Sigmoid colon (tissue), 7 donors: ENCODE measurements around the gene MPV17L2. TPM values are rescaled to one million over a fixed set of nuclear protein-coding genes. Genes with fewer than 3 reads are reported as not detected.

Experiments
- DNase-seq: peaks from one replicate; pipeline ENCODE4 v3.0.0-alpha.2; 2019
- H3K27ac ChIP-seq, 4 donors: fragments of 200-600 bp; sonication (generic); one replicate each; pipeline ENCODE4 v1.5.1; 2016 to 2019; ENCODE audit warnings: mild to moderate bottlenecking in 1 of 4
- H3K27me3 ChIP-seq, 3 donors: fragments of 200-600 bp; sonication (generic); one replicate each; pipeline ENCODE4 v1.5.1; 2019; ENCODE audit warnings: mild to moderate bottlenecking in 1 of 3
- H3K36me3 ChIP-seq, 4 donors: fragments of 200-600 bp; sonication (generic); one replicate each; pipeline ENCODE4 v1.5.1; 2016 to 2019
- H3K4me1 ChIP-seq, 4 donors: fragments of 200-600 bp; sonication (generic); one replicate each; pipeline ENCODE4 v1.5.1; 2017 to 2019
- H3K4me3 ChIP-seq, 4 donors: fragments of 200-600 bp; sonication (generic); one replicate each; pipeline ENCODE4 v1.5.1; 2017 to 2019; ENCODE audit warnings: mild to moderate bottlenecking in 2 of 4, moderate library complexity in 1 of 4
- H3K9me3 ChIP-seq, 4 donors: fragments of 200-600 bp in 3 of 4; sonication (generic) in 3 of 4; one replicate each; pipeline versions ENCODE4 v1.5.1 to v1.6.1; 2013 to 2019
- EP300 ChIP-seq, 4 donors: sonication (generic); formaldehyde crosslinking; IDR thresholded peaks; one replicate each; pipeline ENCODE4 v1.6.1; 2017; ENCODE audit warnings: antibody characterized with exemption in 4 of 4
- POLR2A ChIP-seq, 2 donors: fragments of 450-650 bp; IDR thresholded peaks; one replicate each; pipeline ENCODE4 v1.6.1; 2016; ENCODE audit warnings: antibody characterized with exemption in 2 of 2, mild to moderate bottlenecking in 2 of 2, moderate library complexity in 2 of 2
- POLR2AphosphoS5 ChIP-seq, 4 donors: sonication (generic); formaldehyde crosslinking; IDR thresholded peaks; one replicate each; pipeline ENCODE4 v1.6.1; 2017; ENCODE audit warnings: antibody characterized with exemption in 4 of 4
- WGBS, 2 donors: extraction: QIAGEN DNeasy Blood & Tissue Kit; methylation state at CpG; one replicate each; pipeline ENCODE4 v1.1.7; 2013; 5-methylcytosine and 5-hydroxymethylcytosine counted together
- intact Hi-C: fragments of 100-400 bp; cut with DNase I; formaldehyde crosslinking; loops from one replicate; pipeline ENCODE4 v1.15.1; 2023
- polyA plus RNA-seq, 3 donors: library from polyadenylated mRNA; stranded (reverse); fragments of 200-250 nt; gene quantifications; one replicate each; pipeline ENCODE4 v1.2.3, GENCODE V29; 2013
- total RNA-seq, 4 donors: library from RNA; depleted of rRNA; stranded (reverse); fragments of >200 nt; gene quantifications; one replicate each; pipeline ENCODE4 v1.1.0, GENCODE V29; 2016
- TF ChIP-seq, protein P1 (sequence below), 4 experiments: fragments of 450-650 bp in 3 of 4; fragments of 200-600 bp in 1 of 4; IDR thresholded peaks; one replicate each; pipeline ENCODE4 v1.5.1; 2016 to 2019; ENCODE audit warnings: antibody characterized with exemption in 4 of 4, mild to moderate bottlenecking in 3 of 4, moderate library complexity in 2 of 4
- donor health status: healthy with polysubstance abuse.
- donor health status: Bipolar disorder and iron deficiency.
- donor health status: healthy.

Gene MPV17L2
- total and polyA plus RNA-seq, 7 donors: 9.0 to 37.3 (median 18.9) TPM

GRCh38 chr19:18173572-18174288 lies 19.3 kb upstream of the MPV17L2 start, which contains the start of gene IFI30:
IFI30 (plus strand) TSS chr19:18173813; CDS start chr19:18173842, 29 bp downstream.
- Histone ChIP-seq H3K36me3 (peaks cover 0 to 12% (median 4%) of the 10 kb centered on the region in 4 donors), H3K9me3 (no peaks in the 10 kb centered on the region), H3K4me3 (peak within 1 kb of the TSS; percentile 49 to 80 (median 66)), H3K27ac (peak within 1 kb of the TSS; percentile 48 to 75 (median 58)), H3K27me3 (no peaks in the 10 kb centered on the region), H3K4me1 (peaks cover 0 to 20% (median 13%) of the 10 kb centered on the region in 4 donors)
- DNase-seq: peak; percentile 90
- intact Hi-C loops: no loop called here
- 0 to 1% methylated on average over 47 of the region's 47 CpGs for WGBS, 2 donors
- TF ChIP-seq POLR2A (IDR thresholded peaks at IDR 0.05): peak in 1 of 2 donors; percentile 46
- TF ChIP-seq, protein P1, sequence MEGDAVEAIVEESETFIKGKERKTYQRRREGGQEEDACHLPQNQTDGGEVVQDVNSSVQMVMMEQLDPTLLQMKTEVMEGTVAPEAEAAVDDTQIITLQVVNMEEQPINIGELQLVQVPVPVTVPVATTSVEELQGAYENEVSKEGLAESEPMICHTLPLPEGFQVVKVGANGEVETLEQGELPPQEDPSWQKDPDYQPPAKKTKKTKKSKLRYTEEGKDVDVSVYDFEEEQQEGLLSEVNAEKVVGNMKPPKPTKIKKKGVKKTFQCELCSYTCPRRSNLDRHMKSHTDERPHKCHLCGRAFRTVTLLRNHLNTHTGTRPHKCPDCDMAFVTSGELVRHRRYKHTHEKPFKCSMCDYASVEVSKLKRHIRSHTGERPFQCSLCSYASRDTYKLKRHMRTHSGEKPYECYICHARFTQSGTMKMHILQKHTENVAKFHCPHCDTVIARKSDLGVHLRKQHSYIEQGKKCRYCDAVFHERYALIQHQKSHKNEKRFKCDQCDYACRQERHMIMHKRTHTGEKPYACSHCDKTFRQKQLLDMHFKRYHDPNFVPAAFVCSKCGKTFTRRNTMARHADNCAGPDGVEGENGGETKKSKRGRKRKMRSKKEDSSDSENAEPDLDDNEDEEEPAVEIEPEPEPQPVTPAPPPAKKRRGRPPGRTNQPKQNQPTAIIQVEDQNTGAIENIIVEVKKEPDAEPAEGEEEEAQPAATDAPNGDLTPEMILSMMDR (IDR thresholded peaks at IDR 0.05): no peak
- peak in 3 of 4 donors; percentile 40 to 75 (median 61) for TF ChIP-seq POLR2AphosphoS5 (IDR thresholded peaks at IDR 0.05)
- peak in 1 of 4 donors; percentile 32 for TF ChIP-seq EP300 (IDR thresholded peaks at IDR 0.05)

DNA sequence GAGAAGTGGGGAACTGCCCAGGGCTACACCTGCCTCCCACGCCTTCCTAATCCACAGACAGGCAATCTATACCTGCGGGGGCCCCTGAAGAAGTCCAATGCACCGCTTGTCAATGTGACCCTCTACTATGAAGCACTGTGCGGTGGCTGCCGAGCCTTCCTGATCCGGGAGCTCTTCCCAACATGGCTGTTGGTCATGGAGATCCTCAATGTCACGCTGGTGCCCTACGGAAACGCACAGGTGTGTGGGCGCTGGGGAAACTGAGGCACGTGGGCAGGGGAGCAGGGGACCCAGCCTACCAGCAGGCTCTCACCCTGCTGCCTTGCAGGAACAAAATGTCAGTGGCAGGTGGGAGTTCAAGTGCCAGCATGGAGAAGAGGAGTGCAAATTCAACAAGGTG lies 18.0 kb upstream of the MPV17L2 start:
- TF ChIP-seq POLR2A (IDR thresholded peaks at IDR 0.05): no peak

DNA sequence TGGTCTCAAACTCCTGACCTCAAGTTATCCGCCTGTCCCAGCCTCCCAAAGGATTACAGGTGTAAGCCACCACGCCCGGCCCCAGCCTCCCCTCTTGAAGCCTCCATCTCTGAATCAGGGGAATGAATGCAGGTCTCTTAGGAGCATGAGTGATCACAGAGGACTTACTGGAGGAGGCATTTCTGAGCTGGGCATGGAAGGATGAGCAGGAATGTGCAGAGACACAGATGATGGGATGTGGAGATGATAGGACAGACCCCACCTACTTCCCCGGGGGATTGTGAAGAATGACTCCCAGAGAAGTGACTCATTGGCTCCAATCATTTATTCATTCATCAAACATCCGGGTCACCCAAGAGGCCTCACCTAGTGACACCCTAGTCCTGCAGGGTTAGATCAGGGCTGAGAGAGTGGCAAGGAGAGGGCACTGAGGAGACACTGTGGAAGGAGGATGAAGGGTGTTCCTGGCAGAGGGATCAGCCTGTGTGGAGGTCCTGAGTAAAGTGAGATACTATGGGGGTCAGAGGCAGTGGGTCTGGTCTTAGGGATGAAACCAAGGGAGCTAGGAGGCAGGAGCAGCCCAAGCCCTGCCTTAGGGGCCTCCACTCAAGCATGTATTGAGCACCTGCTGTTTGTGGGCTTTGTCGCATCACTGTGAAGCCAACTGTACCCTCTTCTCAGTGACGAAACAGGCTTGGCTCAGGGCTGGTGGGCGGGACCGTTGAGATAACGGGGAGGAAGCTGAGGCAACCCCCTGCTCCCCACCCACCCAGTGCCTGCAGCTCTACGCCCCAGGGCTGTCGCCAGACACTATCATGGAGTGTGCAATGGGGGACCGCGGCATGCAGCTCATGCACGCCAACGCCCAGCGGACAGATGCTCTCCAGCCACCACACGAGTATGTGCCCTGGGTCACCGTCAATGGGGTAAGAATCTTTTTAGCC lies 16.4 kb upstream of the MPV17L2 start:
- peaks cover 0 to 20% (median 13%) of the 10 kb centered on the region in 4 donors for H3K4me1 ChIP-seq
- H3K27ac ChIP-seq: no peak overlapping the region
- no peaks in the 10 kb centered on the region for H3K27me3 ChIP-seq
- 85 to 89% methylated on average over 19 of the region's 19 CpGs for WGBS, 2 donors
- TF ChIP-seq, protein P1 (IDR thresholded peaks at IDR 0.05): no peak
- no peak for TF ChIP-seq EP300 (IDR thresholded peaks at IDR 0.05)
- TF ChIP-seq POLR2AphosphoS5 (IDR thresholded peaks at IDR 0.05): no peak
- no peak for TF ChIP-seq POLR2A (IDR thresholded peaks at IDR 0.05)
- no peak for DNase-seq
- no peak overlapping the region for H3K4me3 ChIP-seq
- intact Hi-C loops: no loop called here
- no peaks in the 10 kb centered on the region for H3K9me3 ChIP-seq
- no peaks in the 10 kb centered on the region for H3K36me3 ChIP-seq

More for the DNA sequence above, 18.0 kb upstream of the MPV17L2 start:
- Histone ChIP-seq H3K4me3 (peak overlapping the region in 2 of 4 donors; percentile 65 to 80), H3K36me3 (no peaks in the 10 kb centered on the region), H3K27me3 (no peaks in the 10 kb centered on the region), H3K4me1 (peaks cover 0 to 20% (median 13%) of the 10 kb centered on the region in 4 donors), H3K27ac (no peak overlapping the region), H3K9me3 (no peaks in the 10 kb centered on the region)
- WGBS, 2 donors: 80 to 86% methylated on average over 11 of the region's 11 CpGs
- no peak for DNase-seq
- intact Hi-C loops: no loop called here

DNA sequence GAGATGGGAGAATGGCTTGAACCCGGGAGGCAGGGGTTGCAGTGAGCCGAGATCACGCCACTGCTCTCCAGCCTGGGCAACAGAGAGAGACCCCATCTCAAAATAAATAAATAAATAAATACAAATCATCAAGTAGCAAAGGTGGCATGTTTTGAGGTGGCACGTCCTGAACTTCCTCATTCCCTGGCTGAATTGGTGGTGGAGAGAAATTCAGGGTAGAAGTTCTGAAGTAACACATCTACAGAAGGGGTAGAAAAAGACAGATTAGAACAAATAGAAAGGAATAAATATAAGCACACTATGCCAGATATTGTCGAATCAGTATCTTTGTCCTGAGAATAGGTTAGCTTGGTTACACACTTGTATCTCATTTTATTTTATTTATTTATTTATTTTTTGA lies 13.1 kb upstream of the MPV17L2 start:
- Histone ChIP-seq H3K4me1 (peaks cover 0 to under 1% (median 0%) of the 10 kb centered on the region in 4 donors), H3K27ac (no peak overlapping the region), H3K4me3 (no peak overlapping the region), H3K9me3 (no peaks in the 10 kb centered on the region), H3K27me3 (no peaks in the 10 kb centered on the region), H3K36me3 (no peaks in the 10 kb centered on the region)
- DNase-seq: no peak
- WGBS, 2 donors: 78 to 85% methylated on average over 5 of the region's 5 CpGs
- TF ChIP-seq POLR2AphosphoS5 (IDR thresholded peaks at IDR 0.05) (no peak), EP300 (IDR thresholded peaks at IDR 0.05) (no peak), POLR2A (IDR thresholded peaks at IDR 0.05) (no peak)
- TF ChIP-seq, protein P1 (IDR thresholded peaks at IDR 0.05): no peak
- intact Hi-C loops: no loop called here

- TF ChIP-seq EP300 (IDR thresholded peaks at IDR 0.05) (no peak), POLR2A (IDR thresholded peaks at IDR 0.05) (no peak), POLR2AphosphoS5 (IDR thresholded peaks at IDR 0.05) (no peak)
- TF ChIP-seq, protein P1 (IDR thresholded peaks at IDR 0.05): no peak
- intact Hi-C loops: no loop called here
- DNase-seq: no peak
- H3K36me3 ChIP-seq: no peaks in the 10 kb centered on the region
- H3K27me3 ChIP-seq: no peaks in the 10 kb centered on the region
- H3K4me3 ChIP-seq: no peak overlapping the region
- H3K27ac ChIP-seq: no peak overlapping the region
- H3K4me1 ChIP-seq: no peaks in the 10 kb centered on the region
- no peaks in the 10 kb centered on the region for H3K9me3 ChIP-seq
Measured at GRCh38 chr19:18183529-18183928, 9.5 kb upstream of the MPV17L2 start.
